Right lobe of liver (tissue), 6 donors: ENCODE data around the gene SUFU. TPM values are rescaled to one million over a fixed set of nuclear protein-coding genes. Genes with fewer than 3 reads are reported as not detected.

ENCODE experiments used
- ATAC-seq, 4 donors: fragments of 200-7000 bp; cut with Tn5 transposase; one replicate each; pipeline ENCODE4 v1.9.1; 2020; ENCODE audit warnings: mild to moderate bottlenecking in 4 of 4, moderate library complexity in 4 of 4
- DNase-seq, 3 donors: peaks; one replicate each; pipeline ENCODE4 v3.0.0-alpha.2; 2020
- H3K27ac ChIP-seq, 3 donors: fragments of 200-600 bp; one replicate each; pipeline ENCODE4 v1.8.0; 2022
- H3K27me3 ChIP-seq, 2 donors: fragments of 200-600 bp; one replicate each; pipeline ENCODE4 v1.8.0; 2022
- H3K36me3 ChIP-seq, 4 donors: fragments of 200-600 bp; sonication (generic) in 1 of 4; one replicate each; pipeline versions ENCODE4 v1.5.1 to v1.8.0; 2017 to 2022; ENCODE audit warnings: control low read depth in 1 of 4
- H3K4me1 ChIP-seq, 4 donors: fragments of 200-600 bp; sonication (generic) in 1 of 4; one replicate each; pipeline versions ENCODE4 v1.5.1 to v1.8.0; 2017 to 2022; ENCODE audit warnings: control low read depth in 1 of 4
- H3K4me3 ChIP-seq, 3 donors: fragments of 200-600 bp; one replicate each; pipeline ENCODE4 v1.8.0; 2022
- H3K9me3 ChIP-seq, 4 donors: fragments of 200-600 bp; sonication (generic) in 1 of 4; one replicate each; pipeline versions ENCODE4 v1.5.1 to v1.8.0; 2017 to 2022; ENCODE audit warnings: control low read depth in 1 of 4
- POLR2A ChIP-seq: fragments of 450-650 bp; IDR thresholded peaks from one replicate; pipeline ENCODE4 v1.6.1; 2017; ENCODE audit warnings: antibody characterized with exemption, mild to moderate bottlenecking
- WGBS: methylation state at CpG from one replicate; pipeline ENCODE4 v1.1.6; 2018; ENCODE audit warnings: low coverage, low lambda C conversion rate; ENCODE audit not compliant: insufficient coverage; ENCODE audit errors: missing lambda C conversion rate; 5-methylcytosine and 5-hydroxymethylcytosine counted together
- intact Hi-C, 2 donors: fragments of 100-400 bp; cut with DNase I; formaldehyde crosslinking; loops; one replicate each; pipeline versions ENCODE4 v1.11.2 to v1.14.1; 2022
- total RNA-seq, 6 experiments: library from RNA; depleted of rRNA in 2 of 6; stranded (reverse); fragments of >200 nt in 2 of 6; fragmentation: NEBNext Ultra II Directional in 3 of 6; extraction: Animal tissue kit (Norgen Biotek cat#: 25700) in 3 of 6; gene quantifications; one replicate each; pipeline versions ENCODE4 v1.1.0 to v1.2.4, GENCODE V29; 2016 to 2023
- TF ChIP-seq, protein P1 (sequence below), 4 donors: fragments of 200-600 bp in 3 of 4; fragments of 450-650 bp in 1 of 4; IDR thresholded peaks; one replicate each; pipeline versions ENCODE4 v1.5.1 to v1.8.0; 2016 to 2022; ENCODE audit warnings: antibody characterized with exemption in 4 of 4, mild to moderate bottlenecking in 2 of 4
- donor health status: DM: no; HTN: yes; CAD: no.
- donor health status: DM: no; HTN: no; CAD: no.
- donor health status: DM: no; HTN: no; CAD: no.
- donor health status: DM: no; HTN: yes; CAD: no.
- donor health status: DM: no; HTN: yes; CAD: no.

The SUFU gene
- total RNA-seq, 6 experiments from 2014 or later = 4.2 to 6.2 (median 5.1) TPM

DNA sequence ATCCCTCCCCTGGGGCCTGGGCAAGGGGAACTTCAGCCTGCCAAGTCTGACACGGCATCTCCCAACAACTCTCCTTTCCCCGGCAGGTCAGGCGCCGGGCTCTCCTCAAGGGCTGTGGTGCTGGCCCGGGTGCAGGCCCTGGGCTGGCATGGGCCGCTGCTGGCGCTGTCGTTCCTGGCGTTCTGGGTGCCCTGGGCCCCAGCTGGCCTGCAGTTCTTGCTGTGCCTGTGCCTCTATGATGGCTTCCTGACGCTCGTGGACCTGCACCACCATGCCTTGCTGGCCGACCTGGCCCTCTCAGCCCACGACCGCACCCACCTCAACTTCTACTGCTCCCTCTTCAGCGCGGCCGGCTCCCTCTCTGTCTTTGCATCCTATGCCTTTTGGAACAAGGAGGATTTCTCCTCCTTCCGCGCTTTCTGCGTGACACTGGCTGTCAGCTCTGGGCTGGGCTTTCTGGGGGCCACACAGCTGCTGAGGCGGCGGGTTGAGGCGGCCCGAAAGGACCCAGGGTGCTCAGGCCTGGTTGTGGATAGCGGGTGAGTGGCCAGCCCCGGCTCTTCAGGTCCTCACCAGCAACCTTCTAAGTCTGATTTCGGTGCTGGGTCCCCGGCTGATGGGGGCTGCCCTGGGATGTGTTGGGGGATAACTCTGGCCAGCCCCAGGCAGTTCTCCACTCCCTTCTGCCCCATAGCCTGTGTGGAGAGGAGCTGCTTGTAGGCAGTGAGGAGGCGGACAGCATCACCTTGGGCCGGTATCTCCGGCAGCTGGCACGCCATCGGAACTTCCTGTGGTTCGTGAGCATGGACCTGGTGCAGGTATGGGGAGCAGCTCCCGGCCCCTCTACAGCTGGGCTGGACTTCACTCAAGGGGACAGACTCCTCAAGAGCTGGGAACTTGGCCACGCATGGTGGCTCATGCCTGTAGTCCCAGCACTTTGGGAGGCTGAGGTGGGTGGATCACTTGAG, 32.9 kb upstream of the SUFU start:
- intact Hi-C loops = no loop called here
- Histone ChIP-seq H3K9me3 (no peaks in the 10 kb centered on the region), H3K27me3 (no peaks in the 10 kb centered on the region), H3K4me1 (peaks cover 0 to 6% (median 0%) of the 10 kb centered on the region in 4 donors), H3K4me3 (no peak overlapping the region), H3K36me3 (no peaks in the 10 kb centered on the region), H3K27ac (no peak overlapping the region)
- ATAC-seq = no peak
- no peak for DNase-seq
- WGBS = 96% methylated on average over 17 of the region's 36 CpGs
- TF ChIP-seq, protein P1, sequence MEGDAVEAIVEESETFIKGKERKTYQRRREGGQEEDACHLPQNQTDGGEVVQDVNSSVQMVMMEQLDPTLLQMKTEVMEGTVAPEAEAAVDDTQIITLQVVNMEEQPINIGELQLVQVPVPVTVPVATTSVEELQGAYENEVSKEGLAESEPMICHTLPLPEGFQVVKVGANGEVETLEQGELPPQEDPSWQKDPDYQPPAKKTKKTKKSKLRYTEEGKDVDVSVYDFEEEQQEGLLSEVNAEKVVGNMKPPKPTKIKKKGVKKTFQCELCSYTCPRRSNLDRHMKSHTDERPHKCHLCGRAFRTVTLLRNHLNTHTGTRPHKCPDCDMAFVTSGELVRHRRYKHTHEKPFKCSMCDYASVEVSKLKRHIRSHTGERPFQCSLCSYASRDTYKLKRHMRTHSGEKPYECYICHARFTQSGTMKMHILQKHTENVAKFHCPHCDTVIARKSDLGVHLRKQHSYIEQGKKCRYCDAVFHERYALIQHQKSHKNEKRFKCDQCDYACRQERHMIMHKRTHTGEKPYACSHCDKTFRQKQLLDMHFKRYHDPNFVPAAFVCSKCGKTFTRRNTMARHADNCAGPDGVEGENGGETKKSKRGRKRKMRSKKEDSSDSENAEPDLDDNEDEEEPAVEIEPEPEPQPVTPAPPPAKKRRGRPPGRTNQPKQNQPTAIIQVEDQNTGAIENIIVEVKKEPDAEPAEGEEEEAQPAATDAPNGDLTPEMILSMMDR (IDR thresholded peaks at IDR 0.05) = no peak

DNA sequence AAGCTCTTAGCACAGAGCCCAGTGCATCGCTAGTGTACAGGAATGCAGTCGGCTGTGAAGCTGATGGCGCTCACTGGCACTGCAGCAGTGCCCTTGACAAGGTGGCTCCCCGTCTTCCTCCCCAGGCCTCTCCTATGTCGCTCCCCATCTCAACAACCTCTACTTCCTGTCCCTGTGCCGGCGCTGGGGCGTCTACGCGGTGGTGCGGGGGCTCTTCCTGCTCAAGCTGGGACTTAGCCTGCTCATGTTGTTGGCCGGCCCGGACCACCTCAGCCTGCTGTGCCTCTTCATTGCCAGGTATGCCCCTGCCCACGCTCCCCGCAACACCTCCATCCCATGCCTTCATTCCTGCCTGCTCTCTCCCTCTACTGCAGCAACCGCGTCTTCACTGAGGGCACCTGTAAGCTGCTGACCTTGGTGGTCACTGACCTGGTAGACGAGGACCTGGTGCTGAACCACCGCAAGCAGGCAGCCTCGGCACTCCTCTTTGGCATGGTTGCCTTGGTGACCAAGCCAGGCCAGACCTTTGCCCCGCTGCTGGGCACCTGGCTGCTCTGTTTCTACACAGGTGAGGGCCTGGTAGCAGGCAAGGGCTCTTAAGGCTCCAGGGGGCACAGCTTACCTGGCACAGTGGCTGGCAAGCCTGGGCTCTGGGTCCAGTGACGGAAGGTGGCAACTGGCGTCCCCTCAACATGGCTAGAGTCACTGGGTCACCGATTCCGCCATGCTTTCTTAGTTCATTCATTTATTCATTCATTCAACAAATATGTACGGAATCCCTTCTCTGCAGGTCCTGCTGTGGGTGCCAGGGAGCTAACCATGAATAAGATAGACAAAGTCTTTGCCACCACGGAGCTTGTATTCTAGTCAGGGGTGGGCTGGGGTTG, 30.1 kb upstream of the SUFU start:
- Histone ChIP-seq H3K36me3 (no peaks in the 10 kb centered on the region), H3K9me3 (no peaks in the 10 kb centered on the region), H3K4me3 (no peak overlapping the region), H3K27ac (no peak overlapping the region), H3K27me3 (no peaks in the 10 kb centered on the region), H3K4me1 (peaks cover 0 to 6% (median 0%) of the 10 kb centered on the region in 4 donors)
- DNase-seq = no peak
- WGBS = 72% methylated on average over 10 of the region's 27 CpGs
- intact Hi-C loops = no loop called here
- ATAC-seq = peak; percentile 28 to 64 (median 38)
- TF ChIP-seq, protein P1 (IDR thresholded peaks at IDR 0.05) = no peak
- TF ChIP-seq POLR2A = no peak

DNA sequence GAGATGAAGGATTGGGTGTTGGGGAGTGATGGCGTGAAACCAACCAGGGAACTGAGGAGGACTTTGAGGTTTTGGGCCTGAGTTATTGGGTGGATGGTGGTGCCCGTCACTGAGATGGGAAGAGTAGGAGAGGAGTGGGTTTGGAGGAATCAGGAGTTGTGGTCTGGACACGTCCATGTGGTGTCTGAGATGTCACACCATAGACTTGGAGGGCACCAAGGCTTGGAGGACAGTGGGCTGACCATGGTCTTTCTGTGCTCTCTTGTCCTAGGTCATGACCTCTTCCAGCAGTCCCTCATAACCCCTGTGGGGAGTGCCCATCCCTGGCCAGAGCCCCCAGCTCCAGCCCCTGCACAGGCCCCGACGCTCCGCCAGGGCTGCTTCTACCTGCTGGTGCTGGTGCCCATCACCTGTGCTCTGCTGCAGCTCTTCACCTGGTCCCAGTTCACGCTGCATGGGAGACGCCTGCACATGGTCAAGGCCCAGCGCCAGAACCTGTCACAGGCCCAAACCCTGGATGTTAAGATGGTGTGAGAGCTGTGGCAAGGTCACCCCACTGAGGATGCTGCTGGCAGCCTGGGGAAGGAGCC, 28.2 kb upstream of the SUFU start:
- ATAC-seq (no peak), DNase-seq (no peak)
- Histone ChIP-seq H3K27me3 (no peaks in the 10 kb centered on the region), H3K9me3 (no peaks in the 10 kb centered on the region), H3K4me1 (peaks cover 0 to 6% (median 0%) of the 10 kb centered on the region in 4 donors), H3K36me3 (peaks cover 0 to 9% (median 3%) of the 10 kb centered on the region in 4 donors), H3K27ac (no peak overlapping the region), H3K4me3 (no peak overlapping the region)
- 100% methylated on average over 4 of the region's 9 CpGs for WGBS
- intact Hi-C loops = no loop called here
- no peak for TF ChIP-seq POLR2A
- TF ChIP-seq, protein P1 (IDR thresholded peaks at IDR 0.05) = no peak

DNA sequence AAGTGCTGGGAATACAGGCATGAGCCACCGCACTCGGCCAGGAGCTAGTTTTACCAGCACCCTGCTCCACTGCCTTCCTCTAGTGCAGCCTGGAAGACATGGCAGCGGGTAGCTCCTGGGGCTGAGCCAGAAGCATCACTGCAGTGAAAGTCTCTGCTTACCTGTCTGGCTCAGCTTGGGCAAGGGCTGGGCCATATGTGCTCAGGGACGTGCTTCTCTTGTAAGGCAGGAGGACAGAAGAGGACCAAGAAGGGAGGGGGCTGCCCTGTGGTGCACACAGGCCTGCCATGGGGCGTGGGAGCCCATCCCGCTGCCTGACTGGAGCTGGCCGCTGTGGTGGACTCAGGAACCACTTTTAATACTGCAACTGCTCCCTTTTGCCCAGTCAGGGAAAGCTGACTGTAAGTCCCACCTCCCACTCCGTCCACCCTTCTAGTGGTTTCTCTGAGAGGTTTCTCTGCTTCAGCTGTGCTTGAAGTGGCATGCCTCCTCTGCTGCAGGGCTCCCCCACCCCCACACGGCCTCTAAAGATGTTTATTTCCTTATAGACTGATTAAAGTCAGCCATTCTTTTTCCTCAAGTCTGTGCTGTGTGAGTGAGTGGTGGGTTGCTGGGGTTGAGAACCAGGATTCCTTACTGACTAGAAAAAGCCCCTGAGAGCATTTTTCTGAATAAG, 27.2 kb upstream of the SUFU start:
- Histone ChIP-seq H3K4me3 (no peak overlapping the region), H3K27ac (no peak overlapping the region), H3K36me3 (peaks cover 0 to 19% (median 8%) of the 10 kb centered on the region in 4 donors), H3K27me3 (no peaks in the 10 kb centered on the region), H3K9me3 (no peaks in the 10 kb centered on the region), H3K4me1 (peaks cover 0 to 6% (median 0%) of the 10 kb centered on the region in 4 donors)
- ATAC-seq (no peak), DNase-seq (no peak)
- WGBS = 63% methylated on average over 9 of the region's 9 CpGs
- TF ChIP-seq, protein P1 (IDR thresholded peaks at IDR 0.05) = no peak
- TF ChIP-seq POLR2A = no peak
- intact Hi-C loops = no loop called here
